HEK293 (cell line): ENCODE data around the gene INTS14.

ENCODE experiments used
- CTCF ChIP-seq: fragments of 450-650 bp; formaldehyde crosslinking; IDR thresholded peaks from 2 replicates; pipeline ENCODE4 v1.5.1; 2016; ENCODE audit warnings: missing biosample characterization, missing genetic modification characterization
- HOXD13 ChIP-seq: sonication (generic); formaldehyde crosslinking; IDR thresholded peaks from 2 replicates; pipeline ENCODE4 v1.8.0; 2022; ENCODE audit warnings: missing genetic modification reagents, borderline replicate concordance
- KLF10 ChIP-seq: fragments of 450-650 bp; IDR thresholded peaks from 2 replicates; pipeline ENCODE4 v1.5.1; 2018; ENCODE audit warnings: missing biosample characterization, mild to moderate bottlenecking, missing genetic modification characterization
- OSR2 ChIP-seq: fragments of 450-650 bp; formaldehyde crosslinking; IDR thresholded peaks from 2 replicates; pipeline ENCODE4 v1.5.1; 2016; ENCODE audit warnings: missing biosample characterization, missing genetic modification characterization
- RBAK ChIP-seq: fragments of 450-650 bp; formaldehyde crosslinking; IDR thresholded peaks from 2 replicates; pipeline ENCODE4 v1.5.1; 2016; ENCODE audit warnings: missing biosample characterization, missing genetic modification characterization
- WT1 ChIP-seq: fragments of 450-650 bp; formaldehyde crosslinking; IDR thresholded peaks from 2 replicates; pipeline ENCODE4 v1.5.1; 2016; ENCODE audit warnings: missing biosample characterization, missing genetic modification characterization
- ZBTB26 ChIP-seq: fragments of 450-650 bp; formaldehyde crosslinking; optimal IDR thresholded peaks from 2 replicates; pipeline ENCODE3; 2016; ENCODE audit warnings: missing biosample characterization, mild to moderate bottlenecking, missing genetic modification characterization
- ZBTB48 ChIP-seq: fragments of 450-650 bp; formaldehyde crosslinking; IDR thresholded peaks from 2 replicates; pipeline ENCODE4 v1.5.1; 2016; ENCODE audit warnings: missing biosample characterization, missing genetic modification characterization
- ZFP3 ChIP-seq: fragments of 450-650 bp; formaldehyde crosslinking; IDR thresholded peaks from 2 replicates; pipeline ENCODE4 v1.5.1; 2016; ENCODE audit warnings: low read depth, missing biosample characterization, missing genetic modification characterization
- ZFP37 ChIP-seq: fragments of 450-650 bp; formaldehyde crosslinking; IDR thresholded peaks from 2 replicates; pipeline ENCODE4 v1.5.1; 2016; ENCODE audit warnings: missing biosample characterization, missing genetic modification characterization
- ZFP41 ChIP-seq: fragments of 450-650 bp; formaldehyde crosslinking; IDR thresholded peaks from 2 replicates; pipeline ENCODE4 v1.5.1; 2016; ENCODE audit warnings: missing biosample characterization, missing genetic modification characterization, borderline replicate concordance
- ZNF114 ChIP-seq: fragments of 450-650 bp; formaldehyde crosslinking; IDR thresholded peaks from 2 replicates; pipeline ENCODE4 v1.5.0; 2017; ENCODE audit warnings: missing biosample characterization, missing genetic modification characterization
- ZNF133 ChIP-seq: fragments of 450-650 bp; formaldehyde crosslinking; IDR thresholded peaks from 2 replicates; pipeline ENCODE4 v1.5.1; 2016; ENCODE audit warnings: missing biosample characterization, missing genetic modification characterization
- ZNF148 ChIP-seq: fragments of 450-650 bp; formaldehyde crosslinking; IDR thresholded peaks from 2 replicates; pipeline ENCODE4 v1.5.0; 2017; ENCODE audit warnings: missing biosample characterization, missing genetic modification characterization, borderline replicate concordance
- ZNF175 ChIP-seq: fragments of 450-650 bp; formaldehyde crosslinking; IDR thresholded peaks from 2 replicates; pipeline ENCODE4 v1.5.1; 2016; ENCODE audit warnings: missing biosample characterization, missing genetic modification characterization
- ZNF221 ChIP-seq: fragments of 450-650 bp; formaldehyde crosslinking; IDR thresholded peaks from 2 replicates; pipeline ENCODE4 v1.5.1; 2017; ENCODE audit warnings: missing biosample characterization, missing genetic modification characterization, borderline replicate concordance
- ZNF23 ChIP-seq: fragments of 450-650 bp; formaldehyde crosslinking; IDR thresholded peaks from 2 replicates; pipeline ENCODE4 v1.5.1; 2016; ENCODE audit warnings: missing biosample characterization, missing genetic modification characterization, borderline replicate concordance
- ZNF24 ChIP-seq: fragments of 450-650 bp; formaldehyde crosslinking; IDR thresholded peaks from 2 replicates; pipeline ENCODE4 v1.5.1; 2016; ENCODE audit warnings: missing biosample characterization, missing genetic modification characterization
- ZNF248 ChIP-seq: fragments of 450-650 bp; formaldehyde crosslinking; IDR thresholded peaks from 2 replicates; pipeline ENCODE4 v1.5.1; 2017; ENCODE audit warnings: missing biosample characterization, missing genetic modification characterization
- ZNF266 ChIP-seq: fragments of 450-650 bp; formaldehyde crosslinking; IDR thresholded peaks from 2 replicates; pipeline ENCODE4 v1.5.1; 2016; ENCODE audit warnings: missing biosample characterization, missing genetic modification characterization, low read depth
- ZNF280C ChIP-seq: fragments of 450-650 bp; formaldehyde crosslinking; IDR thresholded peaks from 2 replicates; pipeline ENCODE4 v1.5.1; 2016; ENCODE audit warnings: missing biosample characterization, missing genetic modification characterization
- ZNF302 ChIP-seq: fragments of 450-650 bp; formaldehyde crosslinking; IDR thresholded peaks from 2 replicates; pipeline ENCODE4 v1.5.1; 2016; ENCODE audit warnings: missing biosample characterization, missing genetic modification characterization, low read depth
- ZNF324 ChIP-seq: fragments of 450-650 bp; formaldehyde crosslinking; IDR thresholded peaks from 2 replicates; pipeline ENCODE4 v1.5.1; 2016; ENCODE audit warnings: missing biosample characterization, missing genetic modification characterization
- ZNF416 ChIP-seq: fragments of 450-650 bp; formaldehyde crosslinking; IDR thresholded peaks from 2 replicates; pipeline ENCODE4 v1.5.1; 2016; ENCODE audit warnings: missing biosample characterization, missing genetic modification characterization
- ZNF426 ChIP-seq: fragments of 450-650 bp; formaldehyde crosslinking; IDR thresholded peaks from 2 replicates; pipeline ENCODE4 v1.5.1; 2017; ENCODE audit warnings: missing biosample characterization, missing genetic modification characterization, mild to moderate bottlenecking, inconsistent platforms, moderate library complexity
- ZNF510 ChIP-seq: fragments of 450-650 bp; formaldehyde crosslinking; IDR thresholded peaks from 2 replicates; pipeline ENCODE4 v1.5.1; 2018; ENCODE audit warnings: mild to moderate bottlenecking, missing genetic modification characterization, missing biosample characterization; ENCODE audit not compliant: insufficient replicate concordance
- ZNF580 ChIP-seq: fragments of 450-650 bp; formaldehyde crosslinking; IDR thresholded peaks from 2 replicates; pipeline ENCODE4 v1.5.1; 2016; ENCODE audit warnings: missing biosample characterization, missing genetic modification characterization
- ZNF660 ChIP-seq: fragments of 450-650 bp; IDR thresholded peaks from 2 replicates; pipeline ENCODE4 v1.5.1; 2018; ENCODE audit warnings: missing biosample characterization, mild to moderate bottlenecking, missing genetic modification characterization
- ZNF670 ChIP-seq: fragments of 450-650 bp; formaldehyde crosslinking; IDR thresholded peaks from 2 replicates; pipeline ENCODE4 v1.5.1; 2016; ENCODE audit warnings: missing biosample characterization, missing genetic modification characterization, low read depth
- ZNF76 ChIP-seq: fragments of 450-650 bp; formaldehyde crosslinking; IDR thresholded peaks from 2 replicates; pipeline ENCODE4; 2016; ENCODE audit warnings: low read depth, missing biosample characterization, missing genetic modification characterization, borderline replicate concordance
- ZNF777 ChIP-seq: fragments of 450-650 bp; formaldehyde crosslinking; IDR thresholded peaks from 2 replicates; pipeline ENCODE4 v1.5.1; 2017; ENCODE audit warnings: missing biosample characterization, missing genetic modification characterization, borderline replicate concordance
- TF ChIP-seq, protein P1 (sequence below): fragments of 450-650 bp; formaldehyde crosslinking; IDR thresholded peaks from 2 replicates; pipeline ENCODE4 v1.5.1; 2016; ENCODE audit warnings: missing biosample characterization, missing genetic modification characterization, low read depth

INTS14 gene

DNA sequence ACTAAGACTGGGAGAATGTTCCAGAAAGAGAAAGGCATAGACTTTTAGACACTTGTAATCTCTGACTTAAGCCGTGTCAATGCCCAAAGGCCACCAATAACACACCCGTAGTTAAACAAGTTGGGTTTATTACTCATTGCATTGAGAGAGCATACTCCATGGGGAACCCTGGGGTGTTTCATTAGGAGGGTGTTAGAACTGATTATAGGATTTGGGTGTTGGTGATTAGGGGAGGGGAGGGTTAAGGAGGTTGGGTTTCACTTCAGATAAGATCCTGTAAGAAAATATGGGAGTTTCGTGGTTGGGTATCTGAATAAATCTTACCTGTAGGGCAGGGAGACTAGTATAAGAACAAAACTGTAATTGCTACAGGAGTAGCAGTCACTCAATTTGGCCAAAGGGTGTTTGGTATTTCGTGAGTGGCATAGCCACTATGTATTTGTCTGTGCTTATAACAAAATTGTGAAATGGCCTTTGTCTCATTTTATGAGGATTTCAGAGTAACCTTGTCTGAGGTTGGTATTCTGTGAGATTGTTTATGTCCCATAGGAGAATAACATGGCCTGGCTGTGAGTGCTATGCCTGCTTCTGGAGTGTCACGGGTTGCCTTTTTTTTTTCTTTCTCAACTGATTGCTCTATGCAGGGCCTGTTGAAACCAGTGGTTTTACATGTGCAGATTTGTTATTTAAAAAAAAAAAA is 77.7 kb downstream of the INTS14 start (continued):
- no peak for TF ChIP-seq ZNF266 (tag by site-specific recombination)
- TF ChIP-seq ZNF660 (tag by site-specific recombination): no peak
- TF ChIP-seq ZBTB48 (tag by site-specific recombination): no peak
- TF ChIP-seq ZNF426: no peak
- no peak for TF ChIP-seq ZNF280C (tag by site-specific recombination)
- TF ChIP-seq ZNF510: no peak
- no peak; the same call in 1 of the 2 replicates for TF ChIP-seq ZNF580
- TF ChIP-seq ZNF416: no peak
- peak; percentile 83 for TF ChIP-seq OSR2 (tag by site-specific recombination)
- TF ChIP-seq ZBTB26: no peak
- no peak for TF ChIP-seq ZNF302 (tag by site-specific recombination)
- no peak for TF ChIP-seq ZNF76 (tag by site-specific recombination)
- no peak for TF ChIP-seq HOXD13 (CRISPR knock-in tag)
- TF ChIP-seq ZNF777 (tag by site-specific recombination): no peak
- TF ChIP-seq RBAK (tag by site-specific recombination): no peak
- no peak; the same call in 1 of the 2 replicates for TF ChIP-seq ZNF24 (tag by site-specific recombination)
- TF ChIP-seq ZNF670 (tag by site-specific recombination): no peak
- TF ChIP-seq, protein P1, sequence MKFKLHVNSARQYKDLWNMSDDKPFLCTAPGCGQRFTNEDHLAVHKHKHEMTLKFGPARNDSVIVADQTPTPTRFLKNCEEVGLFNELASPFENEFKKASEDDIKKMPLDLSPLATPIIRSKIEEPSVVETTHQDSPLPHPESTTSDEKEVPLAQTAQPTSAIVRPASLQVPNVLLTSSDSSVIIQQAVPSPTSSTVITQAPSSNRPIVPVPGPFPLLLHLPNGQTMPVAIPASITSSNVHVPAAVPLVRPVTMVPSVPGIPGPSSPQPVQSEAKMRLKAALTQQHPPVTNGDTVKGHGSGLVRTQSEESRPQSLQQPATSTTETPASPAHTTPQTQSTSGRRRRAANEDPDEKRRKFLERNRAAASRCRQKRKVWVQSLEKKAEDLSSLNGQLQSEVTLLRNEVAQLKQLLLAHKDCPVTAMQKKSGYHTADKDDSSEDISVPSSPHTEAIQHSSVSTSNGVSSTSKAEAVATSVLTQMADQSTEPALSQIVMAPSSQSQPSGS (tag by site-specific recombination): no peak
- TF ChIP-seq ZNF221 (tag by site-specific recombination): no peak
- TF ChIP-seq ZFP41 (tag by site-specific recombination): no peak
- TF ChIP-seq ZNF248 (tag by site-specific recombination): no peak
- no peak for TF ChIP-seq ZNF23 (tag by site-specific recombination)
- TF ChIP-seq CTCF (tag by site-specific recombination): no peak
- TF ChIP-seq ZFP37: no peak
- TF ChIP-seq ZNF175 (tag by site-specific recombination): no peak
- peak; percentile 47; the same call in 1 of the 2 replicates for TF ChIP-seq KLF10 (tag by site-specific recombination)
- TF ChIP-seq ZNF133: no peak
- TF ChIP-seq ZNF114: no peak
- TF ChIP-seq WT1 (tag by site-specific recombination): peak; percentile 100
- no peak for TF ChIP-seq ZNF148 (tag by site-specific recombination)
- no peak for TF ChIP-seq ZFP3
- no peak for TF ChIP-seq ZNF324 (tag by site-specific recombination)
